ENCODE measurements around the gene DDX17. TPM values are rescaled to one million over a fixed set of nuclear protein-coding genes. Genes with fewer than 3 reads are reported as not detected.
A peak's percentile ranks its signal among the peaks of the same experiment; 100 is the strongest.

Gene DDX17
- total and polyA plus RNA-seq, 9 of the 15 experiments (the other 6 are each of a cell fraction or from before 2014, with no cell fraction given): 17.6 to 421 (median 189) TPM

DNA sequence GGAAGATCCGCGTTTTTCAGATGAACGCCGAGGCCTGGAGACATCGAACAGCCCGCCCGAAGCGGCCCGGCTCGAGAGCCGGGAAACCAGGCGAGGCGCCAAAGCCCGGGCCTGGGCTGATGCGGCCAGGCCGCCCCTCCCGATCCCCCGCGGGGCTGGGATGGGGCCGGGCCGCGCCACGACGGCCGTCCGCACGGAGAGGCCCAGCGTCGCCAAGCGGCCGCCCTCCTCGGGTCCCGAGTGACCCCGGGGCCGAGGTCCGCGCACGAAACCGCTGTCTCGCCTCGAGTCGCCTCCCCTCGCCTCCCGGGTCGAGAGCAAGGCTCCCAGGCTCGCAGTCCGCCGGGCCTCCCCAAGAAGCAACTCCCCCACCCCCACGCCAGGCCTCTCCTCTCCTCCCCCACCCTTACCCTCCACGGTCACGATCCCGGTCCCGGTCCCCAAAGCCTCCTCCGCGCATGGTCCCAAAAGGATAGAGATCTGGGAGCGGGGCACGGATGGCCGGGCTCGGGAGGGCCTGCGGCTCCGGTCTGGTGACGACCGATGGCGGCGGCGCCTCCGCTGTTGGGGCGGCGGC is 482 bp downstream of the DDX17 start (continued):
- TF ChIP-seq, protein P1, sequence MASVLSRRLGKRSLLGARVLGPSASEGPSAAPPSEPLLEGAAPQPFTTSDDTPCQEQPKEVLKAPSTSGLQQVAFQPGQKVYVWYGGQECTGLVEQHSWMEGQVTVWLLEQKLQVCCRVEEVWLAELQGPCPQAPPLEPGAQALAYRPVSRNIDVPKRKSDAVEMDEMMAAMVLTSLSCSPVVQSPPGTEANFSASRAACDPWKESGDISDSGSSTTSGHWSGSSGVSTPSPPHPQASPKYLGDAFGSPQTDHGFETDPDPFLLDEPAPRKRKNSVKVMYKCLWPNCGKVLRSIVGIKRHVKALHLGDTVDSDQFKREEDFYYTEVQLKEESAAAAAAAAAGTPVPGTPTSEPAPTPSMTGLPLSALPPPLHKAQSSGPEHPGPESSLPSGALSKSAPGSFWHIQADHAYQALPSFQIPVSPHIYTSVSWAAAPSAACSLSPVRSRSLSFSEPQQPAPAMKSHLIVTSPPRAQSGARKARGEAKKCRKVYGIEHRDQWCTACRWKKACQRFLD (CRISPR knock-in tag; IDR thresholded peaks at IDR 0.05): 0 out of 2 replicates have a peak, but pooled peaks have one; percentile 43
- TF ChIP-seq RCOR1 (IDR thresholded peaks at IDR 0.05; ENCODE audit: borderline replicate concordance in 1 of 2, low read depth in 2 of 2, low read length in 2 of 2) (no peak), YY1 (IDR thresholded peaks at IDR 0.05; ENCODE audit: borderline replicate concordance in 1 of 3, control insufficient read depth in 1 of 3, extremely low read depth in 1 of 3, insufficient read depth in 3 of 3, insufficient read length in 1 of 3, insufficient replicate concordance in 2 of 3, low read depth in 1 of 3, low read length in 2 of 3) (peak in 1 of 3 experiments; percentile 54), ZC3H4 (CRISPR knock-in tag; IDR thresholded peaks at IDR 0.05; ENCODE audit: borderline replicate concordance) (0 out of 2 replicates have a peak, but pooled peaks have one; percentile 28), NCOR1 (IDR thresholded peaks at IDR 0.05) (0 out of 2 replicates have a peak, but pooled peaks have one; percentile 5), PHF8 (IDR thresholded peaks at IDR 0.05; ENCODE audit: borderline replicate concordance, low read length) (peak; percentile 38; the same call in 1 of the 2 replicates), RBBP5 (IDR thresholded peaks at IDR 0.05; ENCODE audit: borderline replicate concordance, insufficient read depth, low read length, poor library complexity, severe bottlenecking) (peak; percentile 39), NFIC (IDR thresholded peaks at IDR 0.05) (0 out of 2 replicates have a peak, but pooled peaks have one; percentile 6), POLR3A (IDR thresholded peaks at IDR 0.05; ENCODE audit: borderline replicate concordance, extremely low read depth, insufficient read depth, insufficient read length) (no peak)
- TF ChIP-seq, protein P2, sequence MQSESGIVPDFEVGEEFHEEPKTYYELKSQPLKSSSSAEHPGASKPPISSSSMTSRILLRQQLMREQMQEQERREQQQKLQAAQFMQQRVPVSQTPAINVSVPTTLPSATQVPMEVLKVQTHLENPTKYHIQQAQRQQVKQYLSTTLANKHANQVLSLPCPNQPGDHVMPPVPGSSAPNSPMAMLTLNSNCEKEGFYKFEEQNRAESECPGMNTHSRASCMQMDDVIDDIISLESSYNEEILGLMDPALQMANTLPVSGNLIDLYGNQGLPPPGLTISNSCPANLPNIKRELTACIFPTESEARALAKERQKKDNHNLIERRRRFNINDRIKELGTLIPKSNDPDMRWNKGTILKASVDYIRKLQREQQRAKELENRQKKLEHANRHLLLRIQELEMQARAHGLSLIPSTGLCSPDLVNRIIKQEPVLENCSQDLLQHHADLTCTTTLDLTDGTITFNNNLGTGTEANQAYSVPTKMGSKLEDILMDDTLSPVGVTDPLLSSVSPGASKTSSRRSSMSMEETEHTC (IDR thresholded peaks at IDR 0.05): no peak
- TF ChIP-seq, protein P3, sequence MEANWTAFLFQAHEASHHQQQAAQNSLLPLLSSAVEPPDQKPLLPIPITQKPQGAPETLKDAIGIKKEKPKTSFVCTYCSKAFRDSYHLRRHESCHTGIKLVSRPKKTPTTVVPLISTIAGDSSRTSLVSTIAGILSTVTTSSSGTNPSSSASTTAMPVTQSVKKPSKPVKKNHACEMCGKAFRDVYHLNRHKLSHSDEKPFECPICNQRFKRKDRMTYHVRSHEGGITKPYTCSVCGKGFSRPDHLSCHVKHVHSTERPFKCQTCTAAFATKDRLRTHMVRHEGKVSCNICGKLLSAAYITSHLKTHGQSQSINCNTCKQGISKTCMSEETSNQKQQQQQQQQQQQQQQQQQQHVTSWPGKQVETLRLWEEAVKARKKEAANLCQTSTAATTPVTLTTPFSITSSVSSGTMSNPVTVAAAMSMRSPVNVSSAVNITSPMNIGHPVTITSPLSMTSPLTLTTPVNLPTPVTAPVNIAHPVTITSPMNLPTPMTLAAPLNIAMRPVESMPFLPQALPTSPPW (CRISPR knock-in tag; IDR thresholded peaks at IDR 0.05): peak; percentile 65; the same call in 1 of the 2 replicates
- TF ChIP-seq, protein P4, sequence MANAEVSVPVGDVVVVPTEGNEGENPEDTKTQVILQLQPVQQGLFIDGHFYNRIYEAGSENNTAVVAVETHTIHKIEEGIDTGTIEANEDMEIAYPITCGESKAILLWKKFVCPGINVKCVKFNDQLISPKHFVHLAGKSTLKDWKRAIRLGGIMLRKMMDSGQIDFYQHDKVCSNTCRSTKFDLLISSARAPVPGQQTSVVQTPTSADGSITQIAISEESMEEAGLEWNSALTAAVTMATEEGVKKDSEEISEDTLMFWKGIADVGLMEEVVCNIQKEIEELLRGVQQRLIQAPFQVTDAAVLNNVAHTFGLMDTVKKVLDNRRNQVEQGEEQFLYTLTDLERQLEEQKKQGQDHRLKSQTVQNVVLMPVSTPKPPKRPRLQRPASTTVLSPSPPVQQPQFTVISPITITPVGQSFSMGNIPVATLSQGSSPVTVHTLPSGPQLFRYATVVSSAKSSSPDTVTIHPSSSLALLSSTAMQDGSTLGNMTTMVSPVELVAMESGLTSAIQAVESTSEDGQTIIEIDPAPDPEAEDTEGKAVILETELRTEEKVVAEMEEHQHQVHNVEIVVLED (CRISPR knock-in tag; IDR thresholded peaks at IDR 0.05): no peak
- TF ChIP-seq, protein P5, sequence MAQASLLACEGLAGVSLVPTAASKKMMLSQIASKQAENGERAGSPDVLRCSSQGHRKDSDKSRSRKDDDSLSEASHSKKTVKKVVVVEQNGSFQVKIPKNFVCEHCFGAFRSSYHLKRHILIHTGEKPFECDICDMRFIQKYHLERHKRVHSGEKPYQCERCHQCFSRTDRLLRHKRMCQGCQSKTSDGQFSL (CRISPR knock-in tag; IDR thresholded peaks at IDR 0.05): peak; percentile 74
- TF ChIP-seq, protein P5 (tag; IDR thresholded peaks at IDR 0.05): peak in 1 of 2 experiments; percentile 80; a peak in 2 of 4 replicates
- TF ChIP-seq, protein P6, sequence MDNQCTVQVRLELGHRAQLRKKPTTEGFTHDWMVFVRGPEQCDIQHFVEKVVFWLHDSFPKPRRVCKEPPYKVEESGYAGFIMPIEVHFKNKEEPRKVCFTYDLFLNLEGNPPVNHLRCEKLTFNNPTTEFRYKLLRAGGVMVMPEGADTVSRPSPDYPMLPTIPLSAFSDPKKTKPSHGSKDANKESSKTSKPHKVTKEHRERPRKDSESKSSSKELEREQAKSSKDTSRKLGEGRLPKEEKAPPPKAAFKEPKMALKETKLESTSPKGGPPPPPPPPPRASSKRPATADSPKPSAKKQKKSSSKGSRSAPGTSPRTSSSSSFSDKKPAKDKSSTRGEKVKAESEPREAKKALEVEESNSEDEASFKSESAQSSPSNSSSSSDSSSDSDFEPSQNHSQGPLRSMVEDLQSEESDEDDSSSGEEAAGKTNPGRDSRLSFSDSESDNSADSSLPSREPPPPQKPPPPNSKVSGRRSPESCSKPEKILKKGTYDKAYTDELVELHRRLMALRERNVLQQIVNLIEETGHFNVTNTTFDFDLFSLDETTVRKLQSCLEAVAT (IDR thresholded peaks at IDR 0.05): peak; percentile 77 to 83; a peak in 3 of 4 replicates
